AG04449 (cell line): Measurements from ENCODE around the gene TPPP2.

ENCODE experiments used
- CTCF ChIA-PET: fragments of 350-600 bp; formaldehyde crosslinking; extraction: SDS; loops from one replicate; lab custom pipeline; 2021; ENCODE audit warnings: antibody characterized with exemption; lab: Yijun Ruan, JAX
- POLR2A ChIA-PET: fragments of 400-600, 350-600 bp; formaldehyde crosslinking; extraction: SDS; loops from one replicate; lab custom pipeline; 2020; ENCODE audit warnings: antibody characterized with exemption, inconsistent platforms; lab: Yijun Ruan, JAX
- DNase-seq: peaks from one replicate; pipeline ENCODE4 v3.0.0-alpha.2; 2010; ENCODE audit warnings: low read depth, low spot score
- H3K4me3 ChIP-seq: 2 replicates; pipeline ENCODE4 v1.5.1; 2011; ENCODE audit warnings: low read depth, mild to moderate bottlenecking, control low read depth, low read length
- CTCF ChIP-seq: IDR thresholded peaks from one replicate; pipeline ENCODE4 v1.5.1; 2011; ENCODE audit warnings: mild to moderate bottlenecking, moderate library complexity, low read length, control low read depth, inconsistent platforms; ENCODE audit not compliant: insufficient read depth; ENCODE audit errors: missing control alignments

TPPP2 gene

GRCh38 chr14:21060614-21061346 is 30.8 kb downstream of the TPPP2 start:
- TF ChIP-seq CTCF, result no peak
- DNase-seq, result no peak
- no peak overlapping the region for H3K4me3 ChIP-seq
- CTCF ChIA-PET, result interaction anchor here (0.9 to 9.6 kb wide), 10 partner anchors 8 to 56 kb away, joined by 3 to 137 read pairs (median 11); partner anchors contain the start of gene ARHGEF40
- POLR2A ChIA-PET, result interaction anchor here (1.9 kb wide), 1 partner anchor 11 kb away, joined by 8 read pairs; no protein-coding TSS in a partner anchor

- TF ChIP-seq CTCF, result no peak
- ChIA-PET CTCF (interaction anchor here (0.9 to 9.6 kb wide), 14 partner anchors 7 to 90 kb away, joined by 3 to 137 read pairs (median 6); partner anchors contain the start of gene ARHGEF40), POLR2A (interaction anchor here (1.9 kb wide), 1 partner anchor 10 kb away, joined by 8 read pairs; no protein-coding TSS in a partner anchor)
- DNase-seq, result no peak
- no peak overlapping the region for H3K4me3 ChIP-seq
These were observed 31.3 kb downstream of the TPPP2 start for GRCh38 chr14:21061347-21061668.

DNA sequence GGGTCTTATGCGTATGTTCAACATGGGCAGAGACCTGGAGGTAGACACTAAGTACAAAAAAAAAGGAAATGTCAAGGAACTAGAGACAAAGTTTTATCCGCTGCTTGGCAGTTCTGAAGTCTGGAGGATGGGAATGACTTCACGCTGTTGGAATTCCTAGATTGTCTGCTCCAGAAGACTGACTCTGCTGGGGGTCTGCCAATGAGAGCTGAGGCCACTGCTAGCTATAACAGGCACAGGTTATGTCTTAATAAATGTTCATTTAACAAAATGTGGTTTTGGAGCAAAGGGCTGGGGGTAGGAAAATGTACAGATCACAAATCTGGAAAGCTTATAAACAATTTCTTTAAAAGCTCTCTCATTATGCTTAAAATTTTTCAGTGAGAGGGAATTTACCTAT is 33.5 kb downstream of the TPPP2 start:
- DNase-seq, result no peak
- POLR2A ChIA-PET, result interaction anchor here (0.7 kb wide), 2 partner anchors 8 to 15 kb away, joined by 3 to 4 read pairs; no protein-coding TSS in a partner anchor
- no peak for TF ChIP-seq CTCF
- CTCF ChIA-PET, result interaction anchor here (0.6 to 9.6 kb wide), 14 partner anchors 11 to 751 kb away, joined by 3 to 137 read pairs (median 5); no protein-coding TSS in a partner anchor
- no peak overlapping the region for H3K4me3 ChIP-seq

- no peak overlapping the region for H3K4me3 ChIP-seq
- POLR2A ChIA-PET, result no interaction called here
- CTCF ChIA-PET, result interaction anchor here (0.6 to 9.6 kb wide), 15 partner anchors 8 to 271 kb away, joined by 3 to 300 read pairs (median 7); partner anchors contain the start of gene TMEM253
- TF ChIP-seq CTCF, result no peak
- DNase-seq, result no peak
These were observed 37.0 kb downstream of the TPPP2 start for GRCh38 chr14:21066882-21067502.

DNA sequence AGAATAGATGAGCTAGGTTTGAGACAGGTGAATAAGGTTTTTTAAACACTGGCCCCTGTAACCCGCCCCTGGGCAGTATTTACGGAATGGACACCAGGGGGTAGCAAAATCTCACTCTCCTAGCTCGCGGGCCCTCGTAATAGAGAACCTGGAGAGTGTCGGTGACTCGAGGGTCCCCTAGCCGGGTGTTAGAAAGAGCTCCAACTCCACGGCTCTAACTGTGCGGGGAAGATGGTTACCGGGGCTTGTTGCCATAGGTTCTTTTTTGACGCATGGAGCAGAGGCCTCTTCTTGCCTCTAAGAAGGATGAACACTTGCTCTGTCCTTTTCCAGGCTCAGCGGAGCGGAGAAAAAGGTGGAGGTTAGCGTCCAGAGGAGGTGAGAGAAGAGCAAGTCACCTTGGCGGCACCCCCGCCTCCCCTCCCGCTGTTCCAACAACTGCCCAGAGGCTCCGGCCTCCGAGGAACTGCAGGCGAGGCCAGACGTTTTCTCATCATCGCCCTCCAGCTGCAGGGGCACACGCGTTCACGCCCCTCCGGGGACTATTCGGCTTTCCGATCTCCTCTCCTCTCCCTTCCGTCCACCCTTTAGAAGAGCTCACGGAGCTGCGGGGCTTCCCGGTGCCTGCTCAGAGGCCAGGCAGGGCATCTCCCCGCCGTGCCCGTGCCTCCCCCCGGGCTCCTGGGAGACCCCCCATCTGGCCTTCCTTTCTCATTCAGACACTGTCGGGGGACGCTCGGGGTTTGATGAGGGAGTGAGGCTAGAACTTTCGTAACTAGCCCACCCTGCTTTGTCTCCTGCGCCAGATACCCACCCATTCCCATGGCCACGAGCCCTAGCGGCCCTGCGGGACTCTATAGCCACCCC is 38.7 kb downstream of the TPPP2 start:
- POLR2A ChIA-PET, result interaction anchor here (0.9 kb wide), 2 partner anchors 26 to 36 kb away, joined by 3 to 5 read pairs; no protein-coding TSS in a partner anchor
- peak; percentile 62 for TF ChIP-seq CTCF
- DNase-seq, result no peak
- CTCF ChIA-PET, result interaction anchor here (0.7 to 9.6 kb wide), 26 partner anchors 8 to 72 kb away, joined by 3 to 300 read pairs (median 4); partner anchors contain the start of genes TMEM253, TPPP2 and ZNF219
- peak overlapping the region; percentile 81 for H3K4me3 ChIP-seq
